ENCODE data around the gene SLC22A1. TPM values are rescaled to one million over a fixed set of nuclear protein-coding genes. Genes with fewer than 3 reads are reported as not detected.

SLC22A1 gene
- total RNA-seq, 1 donor: 0.72 TPM

- no peak overlapping the region for H2AFZ ChIP-seq (ENCODE audit: low read length)
- peaks cover 7% of the 10 kb centered on the region for H3K4me1 ChIP-seq (ENCODE audit: insufficient read depth, low read length)
- H3K4me2 ChIP-seq (ENCODE audit: insufficient read depth, low read length): no peak overlapping the region
- no peaks in the 10 kb centered on the region for H4K20me1 ChIP-seq (ENCODE audit: insufficient read depth, low read length)
- no peak overlapping the region for H3K27ac ChIP-seq (ENCODE audit: low read depth, low read length)
- peaks cover 61% of the 10 kb centered on the region for H3K36me3 ChIP-seq (ENCODE audit: insufficient read depth, low read length)
- H3K4me3 ChIP-seq (ENCODE audit: insufficient read depth, low read length): no peak overlapping the region
- no peaks in the 10 kb centered on the region for H3K79me2 ChIP-seq (ENCODE audit: insufficient read depth, low read length)
- no peak for TF ChIP-seq CTCF (IDR thresholded peaks at IDR 0.05; ENCODE audit: extremely low read depth, low read depth, low read length)
- no peaks in the 10 kb centered on the region for H3K9me3 ChIP-seq (ENCODE audit: low read depth, low read length)
- DNase-seq (ENCODE audit: insufficient read length, low spot score, missing footprints): peak; percentile 58
- H3K27me3 ChIP-seq (ENCODE audit: insufficient read depth, low read length): no peaks in the 10 kb centered on the region
Measured at GRCh38 chr6:160085713-160086505, 35.7 kb upstream of the SLC22A1 start.

- Histone ChIP-seq H3K27me3 (ENCODE audit: insufficient read depth, low read length) (no peaks in the 10 kb centered on the region), H3K79me2 (ENCODE audit: insufficient read depth, low read length) (no peaks in the 10 kb centered on the region), H3K4me1 (ENCODE audit: insufficient read depth, low read length) (peaks cover 7% of the 10 kb centered on the region), H4K20me1 (ENCODE audit: insufficient read depth, low read length) (no peaks in the 10 kb centered on the region), H3K4me3 (ENCODE audit: insufficient read depth, low read length) (no peak overlapping the region), H3K9me3 (ENCODE audit: low read depth, low read length) (no peaks in the 10 kb centered on the region), H3K4me2 (ENCODE audit: insufficient read depth, low read length) (no peak overlapping the region), H2AFZ (ENCODE audit: low read length) (no peak overlapping the region), H3K27ac (ENCODE audit: low read depth, low read length) (no peak overlapping the region), H3K36me3 (ENCODE audit: insufficient read depth, low read length) (peaks cover 59% of the 10 kb centered on the region)
- DNase-seq (ENCODE audit: insufficient read length, low spot score, missing footprints): no peak
- no peak for TF ChIP-seq CTCF (IDR thresholded peaks at IDR 0.05; ENCODE audit: extremely low read depth, low read depth, low read length)
Measured at GRCh38 chr6:160086754-160087153, 34.9 kb upstream of the SLC22A1 start.

GRCh38 chr6:160088069-160088783, 33.4 kb upstream of the SLC22A1 start:
- Histone ChIP-seq H3K4me2 (ENCODE audit: insufficient read depth, low read length) (no peak overlapping the region), H4K20me1 (ENCODE audit: insufficient read depth, low read length) (no peaks in the 10 kb centered on the region), H3K4me1 (ENCODE audit: insufficient read depth, low read length) (peaks cover 7% of the 10 kb centered on the region), H3K79me2 (ENCODE audit: insufficient read depth, low read length) (no peaks in the 10 kb centered on the region), H3K27me3 (ENCODE audit: insufficient read depth, low read length) (no peaks in the 10 kb centered on the region), H3K27ac (ENCODE audit: low read depth, low read length) (peak overlapping the region; percentile 77), H3K36me3 (ENCODE audit: insufficient read depth, low read length) (peaks cover 62% of the 10 kb centered on the region), H3K9me3 (ENCODE audit: low read depth, low read length) (no peaks in the 10 kb centered on the region), H3K4me3 (ENCODE audit: insufficient read depth, low read length) (no peak overlapping the region), H2AFZ (ENCODE audit: low read length) (no peak overlapping the region)
- TF ChIP-seq CTCF (IDR thresholded peaks at IDR 0.05; ENCODE audit: extremely low read depth, low read depth, low read length): peak; percentile 99
- peak; percentile 98 for DNase-seq (ENCODE audit: insufficient read length, low spot score, missing footprints)
